Erythroblast (primary cell): ENCODE measurements around the gene CXCR3.

ENCODE experiments used
- GATA1 ChIP-seq: IDR thresholded peaks from 2 replicates; pipeline ENCODE4 v1.6.1; 2011; ENCODE audit warnings: low read depth, mild to moderate bottlenecking, control low read depth, low read length, moderate library complexity
- POLR2A ChIP-seq: IDR thresholded peaks from 2 replicates; pipeline ENCODE4 v1.6.1; 2011; ENCODE audit warnings: mild to moderate bottlenecking, low read length

GRCh38 chrX:71666240-71667223 lies 48.2 kb upstream of the CXCR3 start:
- TF ChIP-seq POLR2A = no peak
- no peak for TF ChIP-seq GATA1
